ENCODE measurements around the gene RB1. TPM values are rescaled to one million over a fixed set of nuclear protein-coding genes. Genes with fewer than 3 reads are reported as not detected.

RB1 gene
- total RNA-seq, 4 donors from 2014 or later, result 18.2 to 79.2 (median 22.7) TPM

- Histone ChIP-seq H3K27me3 (no peaks in the 10 kb centered on the region), H3K9me3 (no peaks in the 10 kb centered on the region), H3K27ac (peak overlapping the region in 2 of 4 donors; percentile 1 to 22), H3K4me1 (peaks cover 0 to 10% (median 2%) of the 10 kb centered on the region in 4 donors), H3K36me3 (no peaks in the 10 kb centered on the region), H3K4me3 (no peak overlapping the region)
- no peak for DNase-seq
- TF ChIP-seq POLR2A (IDR thresholded peaks at IDR 0.05) (no peak), CTCF (IDR thresholded peaks at IDR 0.05) (no peak)
Measured at GRCh38 chr13:48401480-48401879, 97.9 kb downstream of the RB1 start.

- peak overlapping the region in 2 of 4 donors; percentile 24 to 49 for H3K27ac ChIP-seq
- no peaks in the 10 kb centered on the region for H3K9me3 ChIP-seq
- no peaks in the 10 kb centered on the region for H3K27me3 ChIP-seq
- TF ChIP-seq POLR2A (IDR thresholded peaks at IDR 0.05) (no peak), CTCF (IDR thresholded peaks at IDR 0.05) (no peak)
- H3K4me1 ChIP-seq, result peaks cover 0 to 15% (median 2%) of the 10 kb centered on the region in 4 donors
- no peak for DNase-seq
- no peak overlapping the region for H3K4me3 ChIP-seq
- no peaks in the 10 kb centered on the region for H3K36me3 ChIP-seq
Measured at GRCh38 chr13:48402325-48402932, 98.9 kb downstream of the RB1 start.

GRCh38 chr13:48403151-48403631, 99.6 kb downstream of the RB1 start:
- Histone ChIP-seq H3K27ac (peak overlapping the region; percentile 45 to 57 (median 52)), H3K9me3 (no peaks in the 10 kb centered on the region), H3K4me1 (peaks cover 0 to 15% (median 2%) of the 10 kb centered on the region in 4 donors), H3K27me3 (no peaks in the 10 kb centered on the region), H3K36me3 (no peaks in the 10 kb centered on the region), H3K4me3 (no peak overlapping the region)
- no peak for DNase-seq
- no peak for TF ChIP-seq CTCF (IDR thresholded peaks at IDR 0.05)
- peak in 1 of 2 donors; percentile 42 for TF ChIP-seq POLR2A (IDR thresholded peaks at IDR 0.05)

GRCh38 chr13:48403913-48404312, 100.4 kb downstream of the RB1 start:
- no peak for TF ChIP-seq POLR2A (IDR thresholded peaks at IDR 0.05)
- no peak for TF ChIP-seq CTCF (IDR thresholded peaks at IDR 0.05)

GRCh38 chr13:48404952-48405351, 101.4 kb downstream of the RB1 start:
- Histone ChIP-seq H3K36me3 (no peaks in the 10 kb centered on the region), H3K27ac (peak overlapping the region in 1 of 4 donors; percentile 35)
- TF ChIP-seq CTCF (IDR thresholded peaks at IDR 0.05) (no peak), POLR2A (IDR thresholded peaks at IDR 0.05) (no peak)

More at GRCh38 chr13:48403913-48404312, 100.4 kb downstream of the RB1 start:
- Histone ChIP-seq H3K36me3 (no peaks in the 10 kb centered on the region), H3K27ac (peak overlapping the region; percentile 45 to 57 (median 52)), H3K9me3 (no peaks in the 10 kb centered on the region), H3K27me3 (no peaks in the 10 kb centered on the region), H3K4me1 (peaks cover 0 to 15% (median 0%) of the 10 kb centered on the region in 4 donors), H3K4me3 (no peak overlapping the region)
- DNase-seq, result no peak

More at GRCh38 chr13:48404952-48405351, 101.4 kb downstream of the RB1 start:
- H3K9me3 ChIP-seq, result no peaks in the 10 kb centered on the region
- H3K4me3 ChIP-seq, result no peak overlapping the region
- no peak for DNase-seq
- H3K4me1 ChIP-seq, result peaks cover 0 to 15% (median 0%) of the 10 kb centered on the region in 4 donors
- no peaks in the 10 kb centered on the region for H3K27me3 ChIP-seq

Measured in Peyer's patch (tissue), 4 donors.